HEK293 (cell line): ENCODE measurements around the gene DOK3.
A peak's percentile ranks its signal among the peaks of the same experiment; 100 is the strongest.

Experiments
- KLF8 ChIP-seq: fragments of 450-650 bp; formaldehyde crosslinking; IDR thresholded peaks from 2 replicates; pipeline ENCODE4 v1.5.1; 2016; ENCODE audit warnings: missing biosample characterization, missing genetic modification characterization
- OSR2 ChIP-seq: fragments of 450-650 bp; formaldehyde crosslinking; IDR thresholded peaks from 2 replicates; pipeline ENCODE4 v1.5.1; 2016; ENCODE audit warnings: missing biosample characterization, missing genetic modification characterization
- SP2 ChIP-seq: fragments of 450-650 bp; formaldehyde crosslinking; IDR thresholded peaks from 2 replicates; pipeline ENCODE4 v1.5.1; 2016; ENCODE audit warnings: missing biosample characterization, missing genetic modification characterization
- ZBTB8A ChIP-seq: fragments of 450-650 bp; formaldehyde crosslinking; IDR thresholded peaks from 2 replicates; pipeline ENCODE4 v1.5.1; 2016; ENCODE audit warnings: missing biosample characterization, missing genetic modification characterization
- ZEB2 ChIP-seq: fragments of 450-650 bp; formaldehyde crosslinking; IDR thresholded peaks from 2 replicates; pipeline ENCODE4 v1.5.1; 2016; ENCODE audit warnings: missing biosample characterization, missing genetic modification characterization
- ZFP37 ChIP-seq: fragments of 450-650 bp; formaldehyde crosslinking; IDR thresholded peaks from 2 replicates; pipeline ENCODE4 v1.5.1; 2016; ENCODE audit warnings: missing biosample characterization, missing genetic modification characterization
- ZNF114 ChIP-seq: fragments of 450-650 bp; formaldehyde crosslinking; IDR thresholded peaks from 2 replicates; pipeline ENCODE4 v1.5.0; 2017; ENCODE audit warnings: missing biosample characterization, missing genetic modification characterization
- ZNF175 ChIP-seq: fragments of 450-650 bp; formaldehyde crosslinking; IDR thresholded peaks from 2 replicates; pipeline ENCODE4 v1.5.1; 2016; ENCODE audit warnings: missing biosample characterization, missing genetic modification characterization
- ZNF48 ChIP-seq: fragments of 450-650 bp; formaldehyde crosslinking; IDR thresholded peaks from 2 replicates; pipeline ENCODE4 v1.5.1; 2016; ENCODE audit warnings: missing biosample characterization, missing genetic modification characterization
- ZNF501 ChIP-seq: fragments of 450-650 bp; formaldehyde crosslinking; IDR thresholded peaks from 2 replicates; pipeline ENCODE4 v1.5.1; 2016; ENCODE audit warnings: missing biosample characterization, missing genetic modification characterization
- ZNF521 ChIP-seq: fragments of 450-650 bp; formaldehyde crosslinking; IDR thresholded peaks from 2 replicates; pipeline ENCODE4 v1.5.1; 2017; ENCODE audit warnings: missing biosample characterization, mild to moderate bottlenecking, missing genetic modification characterization
- ZNF548 ChIP-seq: fragments of 450-650 bp; formaldehyde crosslinking; IDR thresholded peaks from 2 replicates; pipeline ENCODE4 v1.5.1; 2016; ENCODE audit warnings: missing biosample characterization, missing genetic modification characterization
- ZNF623 ChIP-seq: fragments of 450-650 bp; formaldehyde crosslinking; IDR thresholded peaks from 2 replicates; pipeline ENCODE4 v1.5.1; 2016; ENCODE audit warnings: missing biosample characterization, missing genetic modification characterization
- TF ChIP-seq, protein P1 (sequence below): fragments of 450-650 bp; formaldehyde crosslinking; IDR thresholded peaks from 2 replicates; pipeline ENCODE4 v1.5.1; 2016; ENCODE audit warnings: missing biosample characterization, missing genetic modification characterization
- TF ChIP-seq, protein P2 (sequence below): fragments of 450-650 bp; formaldehyde crosslinking; IDR thresholded peaks from 2 replicates; pipeline ENCODE4 v1.5.1; 2016; ENCODE audit warnings: missing biosample characterization, missing genetic modification characterization
- TF ChIP-seq, protein P3 (sequence below): fragments of 450-650 bp; formaldehyde crosslinking; IDR thresholded peaks from 2 replicates; pipeline ENCODE4 v1.5.1; 2016; ENCODE audit warnings: missing biosample characterization, missing genetic modification characterization, borderline replicate concordance
- TF ChIP-seq, protein P4 (sequence below): fragments of 450-650 bp; formaldehyde crosslinking; IDR thresholded peaks from 2 replicates; pipeline ENCODE4 v1.5.1; 2016; ENCODE audit warnings: missing biosample characterization, missing genetic modification characterization
- TF ChIP-seq, protein P5 (sequence below): fragments of 450-650 bp; formaldehyde crosslinking; IDR thresholded peaks from 2 replicates; pipeline ENCODE4 v1.5.1; 2016; ENCODE audit warnings: missing biosample characterization, missing genetic modification characterization, low read depth
- TF ChIP-seq, protein P6 (sequence below): fragments of 450-650 bp; formaldehyde crosslinking; optimal IDR thresholded peaks from 2 replicates; pipeline ENCODE3; 2016; ENCODE audit warnings: missing biosample characterization, mild to moderate bottlenecking, missing genetic modification characterization
- TF ChIP-seq, protein P7 (sequence below): fragments of 450-650 bp; formaldehyde crosslinking; IDR thresholded peaks from 2 replicates; pipeline ENCODE4 v1.5.1; 2017; ENCODE audit warnings: missing biosample characterization, missing genetic modification characterization
- TF ChIP-seq, protein P8 (sequence below): fragments of 450-650 bp; formaldehyde crosslinking; IDR thresholded peaks from 2 replicates; pipeline ENCODE4 v1.5.1; 2016; ENCODE audit warnings: missing biosample characterization, missing genetic modification characterization, borderline replicate concordance

The DOK3 gene

DNA sequence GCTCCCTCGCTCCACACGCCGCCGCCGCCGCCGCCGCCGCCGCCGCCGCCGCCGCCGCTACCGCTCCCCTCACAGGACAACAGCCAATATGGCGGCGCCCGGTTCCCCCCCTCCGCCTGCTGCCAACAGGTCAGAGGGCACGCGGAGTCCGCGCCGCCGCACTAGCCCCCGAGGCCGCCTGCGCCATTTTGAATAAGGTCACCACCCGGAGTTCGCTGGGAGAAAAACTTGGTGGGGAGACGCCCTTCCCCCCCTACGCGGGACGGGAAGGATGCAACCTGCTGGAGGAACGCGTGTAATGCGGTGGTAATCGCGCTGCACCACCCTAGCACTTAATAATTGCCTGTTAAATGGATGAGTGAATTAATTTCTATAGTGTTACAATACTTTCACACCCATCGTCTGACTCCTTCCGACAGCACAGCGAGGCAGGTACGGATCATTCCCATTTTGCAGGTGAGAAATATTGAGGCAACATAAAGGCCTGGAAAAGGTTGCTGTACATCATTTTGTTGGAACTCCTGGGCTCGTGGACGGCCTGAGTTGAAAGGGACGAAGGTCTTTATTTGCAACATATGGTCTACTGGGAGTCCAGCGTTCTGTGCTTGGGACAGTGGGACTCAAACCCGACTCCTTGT is 45.0 kb upstream of the DOK3 start, which contains the start of gene FAM193B (continued):
- TF ChIP-seq, protein P1, sequence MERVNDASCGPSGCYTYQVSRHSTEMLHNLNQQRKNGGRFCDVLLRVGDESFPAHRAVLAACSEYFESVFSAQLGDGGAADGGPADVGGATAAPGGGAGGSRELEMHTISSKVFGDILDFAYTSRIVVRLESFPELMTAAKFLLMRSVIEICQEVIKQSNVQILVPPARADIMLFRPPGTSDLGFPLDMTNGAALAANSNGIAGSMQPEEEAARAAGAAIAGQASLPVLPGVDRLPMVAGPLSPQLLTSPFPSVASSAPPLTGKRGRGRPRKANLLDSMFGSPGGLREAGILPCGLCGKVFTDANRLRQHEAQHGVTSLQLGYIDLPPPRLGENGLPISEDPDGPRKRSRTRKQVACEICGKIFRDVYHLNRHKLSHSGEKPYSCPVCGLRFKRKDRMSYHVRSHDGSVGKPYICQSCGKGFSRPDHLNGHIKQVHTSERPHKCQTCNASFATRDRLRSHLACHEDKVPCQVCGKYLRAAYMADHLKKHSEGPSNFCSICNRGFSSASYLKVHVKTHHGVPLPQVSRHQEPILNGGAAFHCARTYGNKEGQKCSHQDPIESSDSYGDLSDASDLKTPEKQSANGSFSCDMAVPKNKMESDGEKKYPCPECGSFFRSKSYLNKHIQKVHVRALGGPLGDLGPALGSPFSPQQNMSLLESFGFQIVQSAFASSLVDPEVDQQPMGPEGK (tag by site-specific recombination) = peak; percentile 66
- TF ChIP-seq, protein P2, sequence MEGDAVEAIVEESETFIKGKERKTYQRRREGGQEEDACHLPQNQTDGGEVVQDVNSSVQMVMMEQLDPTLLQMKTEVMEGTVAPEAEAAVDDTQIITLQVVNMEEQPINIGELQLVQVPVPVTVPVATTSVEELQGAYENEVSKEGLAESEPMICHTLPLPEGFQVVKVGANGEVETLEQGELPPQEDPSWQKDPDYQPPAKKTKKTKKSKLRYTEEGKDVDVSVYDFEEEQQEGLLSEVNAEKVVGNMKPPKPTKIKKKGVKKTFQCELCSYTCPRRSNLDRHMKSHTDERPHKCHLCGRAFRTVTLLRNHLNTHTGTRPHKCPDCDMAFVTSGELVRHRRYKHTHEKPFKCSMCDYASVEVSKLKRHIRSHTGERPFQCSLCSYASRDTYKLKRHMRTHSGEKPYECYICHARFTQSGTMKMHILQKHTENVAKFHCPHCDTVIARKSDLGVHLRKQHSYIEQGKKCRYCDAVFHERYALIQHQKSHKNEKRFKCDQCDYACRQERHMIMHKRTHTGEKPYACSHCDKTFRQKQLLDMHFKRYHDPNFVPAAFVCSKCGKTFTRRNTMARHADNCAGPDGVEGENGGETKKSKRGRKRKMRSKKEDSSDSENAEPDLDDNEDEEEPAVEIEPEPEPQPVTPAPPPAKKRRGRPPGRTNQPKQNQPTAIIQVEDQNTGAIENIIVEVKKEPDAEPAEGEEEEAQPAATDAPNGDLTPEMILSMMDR (tag by site-specific recombination) = peak; percentile 42
- TF ChIP-seq, protein P3, sequence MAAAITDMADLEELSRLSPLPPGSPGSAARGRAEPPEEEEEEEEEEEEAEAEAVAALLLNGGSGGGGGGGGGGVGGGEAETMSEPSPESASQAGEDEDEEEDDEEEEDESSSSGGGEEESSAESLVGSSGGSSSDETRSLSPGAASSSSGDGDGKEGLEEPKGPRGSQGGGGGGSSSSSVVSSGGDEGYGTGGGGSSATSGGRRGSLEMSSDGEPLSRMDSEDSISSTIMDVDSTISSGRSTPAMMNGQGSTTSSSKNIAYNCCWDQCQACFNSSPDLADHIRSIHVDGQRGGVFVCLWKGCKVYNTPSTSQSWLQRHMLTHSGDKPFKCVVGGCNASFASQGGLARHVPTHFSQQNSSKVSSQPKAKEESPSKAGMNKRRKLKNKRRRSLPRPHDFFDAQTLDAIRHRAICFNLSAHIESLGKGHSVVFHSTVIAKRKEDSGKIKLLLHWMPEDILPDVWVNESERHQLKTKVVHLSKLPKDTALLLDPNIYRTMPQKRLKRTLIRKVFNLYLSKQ (tag by site-specific recombination) = no peak
- TF ChIP-seq, protein P4, sequence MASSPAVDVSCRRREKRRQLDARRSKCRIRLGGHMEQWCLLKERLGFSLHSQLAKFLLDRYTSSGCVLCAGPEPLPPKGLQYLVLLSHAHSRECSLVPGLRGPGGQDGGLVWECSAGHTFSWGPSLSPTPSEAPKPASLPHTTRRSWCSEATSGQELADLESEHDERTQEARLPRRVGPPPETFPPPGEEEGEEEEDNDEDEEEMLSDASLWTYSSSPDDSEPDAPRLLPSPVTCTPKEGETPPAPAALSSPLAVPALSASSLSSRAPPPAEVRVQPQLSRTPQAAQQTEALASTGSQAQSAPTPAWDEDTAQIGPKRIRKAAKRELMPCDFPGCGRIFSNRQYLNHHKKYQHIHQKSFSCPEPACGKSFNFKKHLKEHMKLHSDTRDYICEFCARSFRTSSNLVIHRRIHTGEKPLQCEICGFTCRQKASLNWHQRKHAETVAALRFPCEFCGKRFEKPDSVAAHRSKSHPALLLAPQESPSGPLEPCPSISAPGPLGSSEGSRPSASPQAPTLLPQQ (tag by site-specific recombination) = no peak
- TF ChIP-seq ZNF623 (tag by site-specific recombination) (no peak), KLF8 (peak; percentile 60), ZNF114 (tag by site-specific recombination) (no peak), ZNF548 (tag by site-specific recombination) (no peak), ZNF521 (tag by site-specific recombination) (no peak), ZNF175 (tag by site-specific recombination) (no peak), ZEB2 (tag by site-specific recombination) (peak; percentile 53; the same call in 1 of the 2 replicates), ZNF501 (tag by site-specific recombination) (peak; percentile 59), ZNF48 (tag by site-specific recombination) (no peak), ZFP37 (no peak), OSR2 (no peak), ZBTB8A (tag by site-specific recombination) (0 out of 2 replicates have a peak, but pooled peaks have one; percentile 13), SP2 (tag by site-specific recombination) (no peak)
- TF ChIP-seq, protein P5, sequence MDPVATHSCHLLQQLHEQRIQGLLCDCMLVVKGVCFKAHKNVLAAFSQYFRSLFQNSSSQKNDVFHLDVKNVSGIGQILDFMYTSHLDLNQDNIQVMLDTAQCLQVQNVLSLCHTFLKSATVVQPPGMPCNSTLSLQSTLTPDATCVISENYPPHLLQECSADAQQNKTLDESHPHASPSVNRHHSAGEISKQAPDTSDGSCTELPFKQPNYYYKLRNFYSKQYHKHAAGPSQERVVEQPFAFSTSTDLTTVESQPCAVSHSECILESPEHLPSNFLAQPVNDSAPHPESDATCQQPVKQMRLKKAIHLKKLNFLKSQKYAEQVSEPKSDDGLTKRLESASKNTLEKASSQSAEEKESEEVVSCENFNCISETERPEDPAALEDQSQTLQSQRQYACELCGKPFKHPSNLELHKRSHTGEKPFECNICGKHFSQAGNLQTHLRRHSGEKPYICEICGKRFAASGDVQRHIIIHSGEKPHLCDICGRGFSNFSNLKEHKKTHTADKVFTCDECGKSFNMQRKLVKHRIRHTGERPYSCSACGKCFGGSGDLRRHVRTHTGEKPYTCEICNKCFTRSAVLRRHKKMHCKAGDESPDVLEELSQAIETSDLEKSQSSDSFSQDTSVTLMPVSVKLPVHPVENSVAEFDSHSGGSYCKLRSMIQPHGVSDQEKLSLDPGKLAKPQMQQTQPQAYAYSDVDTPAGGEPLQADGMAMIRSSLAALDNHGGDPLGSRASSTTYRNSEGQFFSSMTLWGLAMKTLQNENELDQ (tag by site-specific recombination) = no peak
- TF ChIP-seq, protein P6, sequence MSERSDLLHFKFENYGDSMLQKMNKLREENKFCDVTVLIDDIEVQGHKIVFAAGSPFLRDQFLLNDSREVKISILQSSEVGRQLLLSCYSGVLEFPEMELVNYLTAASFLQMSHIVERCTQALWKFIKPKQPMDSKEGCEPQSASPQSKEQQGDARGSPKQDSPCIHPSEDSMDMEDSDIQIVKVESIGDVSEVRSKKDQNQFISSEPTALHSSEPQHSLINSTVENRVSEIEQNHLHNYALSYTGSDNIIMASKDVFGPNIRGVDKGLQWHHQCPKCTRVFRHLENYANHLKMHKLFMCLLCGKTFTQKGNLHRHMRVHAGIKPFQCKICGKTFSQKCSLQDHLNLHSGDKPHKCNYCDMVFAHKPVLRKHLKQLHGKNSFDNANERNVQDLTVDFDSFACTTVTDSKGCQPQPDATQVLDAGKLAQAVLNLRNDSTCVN (tag by site-specific recombination) = peak; percentile 15
- TF ChIP-seq, protein P7, sequence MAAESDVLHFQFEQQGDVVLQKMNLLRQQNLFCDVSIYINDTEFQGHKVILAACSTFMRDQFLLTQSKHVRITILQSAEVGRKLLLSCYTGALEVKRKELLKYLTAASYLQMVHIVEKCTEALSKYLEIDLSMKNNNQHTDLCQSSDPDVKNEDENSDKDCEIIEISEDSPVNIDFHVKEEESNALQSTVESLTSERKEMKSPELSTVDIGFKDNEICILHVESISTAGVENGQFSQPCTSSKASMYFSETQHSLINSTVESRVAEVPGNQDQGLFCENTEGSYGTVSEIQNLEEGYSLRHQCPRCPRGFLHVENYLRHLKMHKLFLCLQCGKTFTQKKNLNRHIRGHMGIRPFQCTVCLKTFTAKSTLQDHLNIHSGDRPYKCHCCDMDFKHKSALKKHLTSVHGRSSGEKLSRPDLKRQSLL = no peak
- TF ChIP-seq, protein P8, sequence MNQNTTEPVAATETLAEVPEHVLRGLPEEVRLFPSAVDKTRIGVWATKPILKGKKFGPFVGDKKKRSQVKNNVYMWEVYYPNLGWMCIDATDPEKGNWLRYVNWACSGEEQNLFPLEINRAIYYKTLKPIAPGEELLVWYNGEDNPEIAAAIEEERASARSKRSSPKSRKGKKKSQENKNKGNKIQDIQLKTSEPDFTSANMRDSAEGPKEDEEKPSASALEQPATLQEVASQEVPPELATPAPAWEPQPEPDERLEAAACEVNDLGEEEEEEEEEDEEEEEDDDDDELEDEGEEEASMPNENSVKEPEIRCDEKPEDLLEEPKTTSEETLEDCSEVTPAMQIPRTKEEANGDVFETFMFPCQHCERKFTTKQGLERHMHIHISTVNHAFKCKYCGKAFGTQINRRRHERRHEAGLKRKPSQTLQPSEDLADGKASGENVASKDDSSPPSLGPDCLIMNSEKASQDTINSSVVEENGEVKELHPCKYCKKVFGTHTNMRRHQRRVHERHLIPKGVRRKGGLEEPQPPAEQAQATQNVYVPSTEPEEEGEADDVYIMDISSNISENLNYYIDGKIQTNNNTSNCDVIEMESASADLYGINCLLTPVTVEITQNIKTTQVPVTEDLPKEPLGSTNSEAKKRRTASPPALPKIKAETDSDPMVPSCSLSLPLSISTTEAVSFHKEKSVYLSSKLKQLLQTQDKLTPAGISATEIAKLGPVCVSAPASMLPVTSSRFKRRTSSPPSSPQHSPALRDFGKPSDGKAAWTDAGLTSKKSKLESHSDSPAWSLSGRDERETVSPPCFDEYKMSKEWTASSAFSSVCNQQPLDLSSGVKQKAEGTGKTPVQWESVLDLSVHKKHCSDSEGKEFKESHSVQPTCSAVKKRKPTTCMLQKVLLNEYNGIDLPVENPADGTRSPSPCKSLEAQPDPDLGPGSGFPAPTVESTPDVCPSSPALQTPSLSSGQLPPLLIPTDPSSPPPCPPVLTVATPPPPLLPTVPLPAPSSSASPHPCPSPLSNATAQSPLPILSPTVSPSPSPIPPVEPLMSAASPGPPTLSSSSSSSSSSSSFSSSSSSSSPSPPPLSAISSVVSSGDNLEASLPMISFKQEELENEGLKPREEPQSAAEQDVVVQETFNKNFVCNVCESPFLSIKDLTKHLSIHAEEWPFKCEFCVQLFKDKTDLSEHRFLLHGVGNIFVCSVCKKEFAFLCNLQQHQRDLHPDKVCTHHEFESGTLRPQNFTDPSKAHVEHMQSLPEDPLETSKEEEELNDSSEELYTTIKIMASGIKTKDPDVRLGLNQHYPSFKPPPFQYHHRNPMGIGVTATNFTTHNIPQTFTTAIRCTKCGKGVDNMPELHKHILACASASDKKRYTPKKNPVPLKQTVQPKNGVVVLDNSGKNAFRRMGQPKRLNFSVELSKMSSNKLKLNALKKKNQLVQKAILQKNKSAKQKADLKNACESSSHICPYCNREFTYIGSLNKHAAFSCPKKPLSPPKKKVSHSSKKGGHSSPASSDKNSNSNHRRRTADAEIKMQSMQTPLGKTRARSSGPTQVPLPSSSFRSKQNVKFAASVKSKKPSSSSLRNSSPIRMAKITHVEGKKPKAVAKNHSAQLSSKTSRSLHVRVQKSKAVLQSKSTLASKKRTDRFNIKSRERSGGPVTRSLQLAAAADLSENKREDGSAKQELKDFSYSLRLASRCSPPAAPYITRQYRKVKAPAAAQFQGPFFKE = no peak
